Measurements from ENCODE around the gene AHNAK2. TPM values are rescaled to one million over a fixed set of nuclear protein-coding genes. Genes with fewer than 3 reads are reported as not detected.

The AHNAK2 gene
- 4.9 and 12.8 TPM in 2 replicates for total RNA-seq

DNA sequence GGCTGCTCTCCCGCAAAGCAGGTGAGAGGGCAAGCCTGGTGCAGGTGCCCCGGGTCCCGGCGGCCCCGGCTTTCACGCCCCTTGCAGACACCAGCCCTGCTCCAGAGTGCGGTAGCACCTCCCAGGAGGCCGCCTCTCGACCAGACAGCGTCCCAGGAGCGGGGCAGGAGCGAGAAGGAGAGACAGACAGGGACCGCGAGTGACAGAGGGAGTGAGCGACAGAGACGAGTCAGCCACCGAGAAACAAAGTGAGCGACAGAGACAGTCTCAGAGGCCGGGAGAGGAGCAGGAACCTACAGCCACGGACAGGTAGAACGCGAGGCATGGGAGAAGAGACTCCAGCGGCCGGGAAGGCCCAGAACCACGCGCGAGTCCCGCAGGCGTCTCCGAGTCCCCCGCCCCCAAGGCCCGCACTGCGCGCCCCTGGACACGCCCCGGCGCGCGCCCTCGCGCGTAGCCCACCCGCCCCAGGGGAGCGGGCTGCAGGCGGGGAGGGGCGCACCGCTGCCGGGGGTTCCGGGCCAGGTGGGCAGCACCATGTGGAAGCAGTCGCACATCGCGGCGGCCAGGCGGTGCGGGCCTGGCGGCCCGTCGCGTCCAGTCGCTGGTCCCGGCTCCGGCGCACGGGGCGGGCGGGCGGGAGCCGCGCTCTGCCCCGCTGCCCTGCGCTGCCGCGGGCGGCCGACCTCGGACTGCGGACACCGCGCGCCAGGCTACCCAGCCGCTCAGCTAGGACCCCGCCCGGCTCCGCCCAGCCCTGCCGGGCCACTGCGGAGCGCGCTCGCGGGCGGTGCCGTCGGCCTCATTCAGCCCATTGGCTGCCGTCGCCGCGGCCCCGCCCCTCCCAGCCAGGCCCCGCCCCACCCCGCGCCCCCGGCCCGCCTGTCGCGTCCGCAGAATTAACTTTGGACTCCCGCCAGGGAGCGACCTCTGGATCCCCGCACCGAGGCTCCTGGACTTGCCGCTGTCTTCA, at the start of gene AHNAK2:
Gene AHNAK2, minus strand, starts transcription at position 694 of the 973 bp plus-strand sequence. Its CDS starts 137 bp downstream, at position 557.

GRCh38 chr14:105020815-105021655, 42.9 kb upstream of the AHNAK2 start, which contains the start of gene CDCA4:
Gene CDCA4, minus strand, starts transcription at chr14:105021083. Its CDS starts 9,154 bp downstream, at chr14:105011929.

GRCh38 chr14:104985675-104986486, 7.7 kb upstream of the AHNAK2 start, which contains the start of gene CLBA1:
Gene CLBA1, plus strand, starts transcription at chr14:104985788. Its CDS starts 644 bp downstream, at chr14:104986432.

GRCh38 chr14:104924421-104925213, 53.6 kb downstream of the AHNAK2 start, which contains the start of gene PLD4:
Gene PLD4, plus strand, starts transcription at chr14:104924879. Its CDS starts 2,262 bp downstream, at chr14:104927141.

Other genes with a start within 250 kb of the AHNAK2 start
- 74.5 and 74.6 TPM in 2 replicates for gene SIVA1, start 225.2 kb downstream of the AHNAK2 start, total RNA-seq
- gene AKT1, start 182.6 kb downstream of the AHNAK2 start, total RNA-seq, result 115 and 120 TPM in 2 replicates
- 3.4 and 5.7 TPM in 2 replicates for gene ZBTB42, start 177.3 kb downstream of the AHNAK2 start, total RNA-seq
- 2.9 and 3.7 TPM in 2 replicates for gene CEP170B, start 113.1 kb downstream of the AHNAK2 start, total RNA-seq
- gene PLD4, start 53.5 kb downstream of the AHNAK2 start, total RNA-seq, result 0.09 TPM in 1 of 2 replicates, not detected in the other
- gene CLBA1, start 7.4 kb upstream of the AHNAK2 start, total RNA-seq, result 4.1 and 5.7 TPM in 2 replicates
- gene CDCA4, start 42.7 kb upstream of the AHNAK2 start, total RNA-seq, result 19.9 and 21.3 TPM in 2 replicates
- gene GPR132, start 87.1 kb upstream of the AHNAK2 start, total RNA-seq, result not detected in 2 replicates
- gene JAG2, start 190.4 kb upstream of the AHNAK2 start, total RNA-seq, result 26.6 and 37.9 TPM in 2 replicates
- 78.3 and 80.1 TPM in 2 replicates for gene NUDT14, start 202.9 kb upstream of the AHNAK2 start, total RNA-seq

Measured in dermis lymphatic vessel endothelial cell (primary cell).